Parathyroid adenoma (tissue), 2 donors: ENCODE measurements around the gene TCF4.

Experiments
- H2AFZ ChIP-seq: fragments of 300-600 bp; sonication (generic); one replicate; pipeline ENCODE4 v1.7.0; 2017; ENCODE audit warnings: antibody characterized with exemption, mild to moderate bottlenecking
- H3K27ac ChIP-seq: fragments of 300-600 bp; sonication (generic); one replicate; pipeline ENCODE4 v1.7.0; 2017
- H3K27me3 ChIP-seq: fragments of 300-600 bp; sonication (generic); one replicate; pipeline ENCODE4 v1.7.0; 2017; ENCODE audit warnings: low read length; ENCODE audit not compliant: control insufficient read depth, insufficient read depth
- H3K36me3 ChIP-seq: fragments of 300-600 bp; sonication (generic); one replicate; pipeline ENCODE4 v1.7.0; 2017; ENCODE audit warnings: low read length; ENCODE audit not compliant: control insufficient read depth, insufficient read depth
- H3K4me1 ChIP-seq: fragments of 300-600 bp; sonication (generic); one replicate; pipeline ENCODE4 v1.7.0; 2017; ENCODE audit warnings: control low read depth
- H3K4me2 ChIP-seq: fragments of 300-600 bp; sonication (generic); one replicate; pipeline ENCODE4 v1.7.0; 2017; ENCODE audit warnings: low read length
- H3K4me3 ChIP-seq: fragments of 300-600 bp; sonication (generic); one replicate; pipeline ENCODE4 v1.7.0; 2017; ENCODE audit warnings: low read depth, low read length
- H3K79me2 ChIP-seq: fragments of 300-600 bp; sonication (generic); one replicate; pipeline ENCODE4 v1.7.0; 2017; ENCODE audit warnings: control low read depth
- H3K9ac ChIP-seq: fragments of 300-600 bp; sonication (generic); one replicate; pipeline ENCODE4 v1.7.0; 2017; ENCODE audit warnings: mild to moderate bottlenecking
- H3K9me3 ChIP-seq: fragments of 300-600 bp; sonication (generic); one replicate; pipeline ENCODE4 v1.7.0; 2017; ENCODE audit warnings: low read length; ENCODE audit not compliant: control insufficient read depth
- TF ChIP-seq, protein P1 (sequence below): fragments of 300-600 bp; sonication (generic); IDR thresholded peaks from one replicate; pipeline ENCODE4 v1.7.0; 2017; ENCODE audit warnings: antibody characterized with exemption, mild to moderate bottlenecking
- donor health status: primary hyperparathyroidism.

Gene TCF4

DNA sequence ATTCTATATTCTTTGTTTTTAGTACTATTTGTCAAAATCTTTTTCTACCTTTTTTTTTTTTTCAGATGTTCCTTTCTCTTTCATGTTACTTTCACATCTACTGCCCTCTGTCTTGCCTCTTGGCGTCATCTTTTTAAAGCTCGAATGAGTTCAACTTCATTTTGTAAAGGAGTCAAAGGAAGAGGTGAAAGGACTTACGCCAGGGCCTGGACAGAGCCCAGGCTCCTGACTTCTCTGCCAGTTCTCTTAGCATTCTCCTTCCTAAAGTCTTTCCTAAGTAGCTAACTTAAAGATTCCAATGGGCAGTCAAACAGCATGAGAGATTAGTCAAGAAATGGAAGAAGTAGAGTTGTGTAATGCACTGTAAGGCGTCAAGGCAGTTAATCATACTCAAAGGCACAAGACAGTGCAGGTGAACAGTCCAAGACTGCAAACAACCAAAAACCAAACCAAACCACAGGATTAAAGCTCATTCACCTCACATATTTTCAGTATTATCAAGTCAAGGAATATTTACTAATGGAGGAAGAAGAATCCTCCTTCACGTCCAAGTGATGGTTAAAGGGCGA is 301.7 kb downstream of the TCF4 start:
- Histone ChIP-seq H3K27me3 (no peaks in the 10 kb centered on the region), H3K27ac (no peak overlapping the region), H3K4me1 (no peaks in the 10 kb centered on the region), H3K79me2 (peaks cover 4% of the 10 kb centered on the region), H3K36me3 (no peaks in the 10 kb centered on the region), H3K4me3 (no peak overlapping the region), H3K9me3 (no peaks in the 10 kb centered on the region), H2AFZ (no peak overlapping the region), H3K4me2 (no peak overlapping the region), H3K9ac (no peak overlapping the region)
- TF ChIP-seq, protein P1, sequence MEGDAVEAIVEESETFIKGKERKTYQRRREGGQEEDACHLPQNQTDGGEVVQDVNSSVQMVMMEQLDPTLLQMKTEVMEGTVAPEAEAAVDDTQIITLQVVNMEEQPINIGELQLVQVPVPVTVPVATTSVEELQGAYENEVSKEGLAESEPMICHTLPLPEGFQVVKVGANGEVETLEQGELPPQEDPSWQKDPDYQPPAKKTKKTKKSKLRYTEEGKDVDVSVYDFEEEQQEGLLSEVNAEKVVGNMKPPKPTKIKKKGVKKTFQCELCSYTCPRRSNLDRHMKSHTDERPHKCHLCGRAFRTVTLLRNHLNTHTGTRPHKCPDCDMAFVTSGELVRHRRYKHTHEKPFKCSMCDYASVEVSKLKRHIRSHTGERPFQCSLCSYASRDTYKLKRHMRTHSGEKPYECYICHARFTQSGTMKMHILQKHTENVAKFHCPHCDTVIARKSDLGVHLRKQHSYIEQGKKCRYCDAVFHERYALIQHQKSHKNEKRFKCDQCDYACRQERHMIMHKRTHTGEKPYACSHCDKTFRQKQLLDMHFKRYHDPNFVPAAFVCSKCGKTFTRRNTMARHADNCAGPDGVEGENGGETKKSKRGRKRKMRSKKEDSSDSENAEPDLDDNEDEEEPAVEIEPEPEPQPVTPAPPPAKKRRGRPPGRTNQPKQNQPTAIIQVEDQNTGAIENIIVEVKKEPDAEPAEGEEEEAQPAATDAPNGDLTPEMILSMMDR, result no peak

DNA sequence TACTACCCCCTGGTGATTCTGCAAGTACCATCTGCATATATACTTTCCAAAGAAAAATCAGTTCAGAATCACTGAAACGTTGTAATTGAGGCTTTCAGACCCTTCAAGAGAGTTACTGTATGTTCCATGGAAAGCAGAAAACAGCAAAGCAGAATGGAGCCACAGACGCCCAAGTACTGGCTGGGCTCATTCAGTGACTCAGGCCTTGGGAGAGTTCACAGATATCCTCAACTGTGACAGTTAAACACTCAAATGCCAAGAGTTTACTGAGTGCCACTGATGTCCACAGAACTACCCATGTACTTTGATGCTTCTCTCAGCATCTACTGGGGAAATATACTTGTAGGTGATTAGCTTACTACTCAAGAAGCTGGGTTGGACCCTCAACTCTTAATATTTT is 303.4 kb downstream of the TCF4 start:
- Histone ChIP-seq H3K79me2 (peaks cover 4% of the 10 kb centered on the region), H3K4me2 (no peak overlapping the region), H2AFZ (no peak overlapping the region), H3K36me3 (no peaks in the 10 kb centered on the region), H3K9me3 (no peaks in the 10 kb centered on the region), H3K4me3 (no peak overlapping the region), H3K4me1 (no peaks in the 10 kb centered on the region), H3K27ac (no peak overlapping the region), H3K9ac (no peak overlapping the region), H3K27me3 (no peaks in the 10 kb centered on the region)
- TF ChIP-seq, protein P1, result no peak

DNA sequence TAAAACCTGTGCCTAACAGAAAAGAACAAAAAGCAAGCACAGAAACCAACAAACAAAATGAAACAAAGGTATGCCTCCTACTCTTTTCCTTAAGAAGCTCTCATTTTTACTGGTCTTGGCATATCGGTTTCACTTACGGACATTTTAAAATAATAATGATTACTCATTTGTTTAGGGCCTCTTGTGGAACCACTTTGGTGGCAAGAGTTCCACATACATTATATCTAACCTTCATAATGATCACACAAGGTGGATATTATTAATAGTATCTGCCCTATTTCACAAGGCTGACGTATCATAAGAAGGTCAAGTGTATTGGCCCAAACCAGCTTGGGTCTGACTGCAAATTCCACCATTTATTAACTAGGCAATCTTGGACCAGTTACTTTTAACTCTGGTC is 304.7 kb downstream of the TCF4 start:
- no peaks in the 10 kb centered on the region for H3K4me1 ChIP-seq
- H3K4me2 ChIP-seq, result no peak overlapping the region
- H3K9ac ChIP-seq, result no peak overlapping the region
- peaks cover 4% of the 10 kb centered on the region for H3K79me2 ChIP-seq
- no peaks in the 10 kb centered on the region for H3K27me3 ChIP-seq
- H3K4me3 ChIP-seq, result no peak overlapping the region
- H2AFZ ChIP-seq, result no peak overlapping the region
- no peaks in the 10 kb centered on the region for H3K36me3 ChIP-seq
- no peak overlapping the region for H3K27ac ChIP-seq
- H3K9me3 ChIP-seq, result no peaks in the 10 kb centered on the region
- TF ChIP-seq, protein P1, result no peak

DNA sequence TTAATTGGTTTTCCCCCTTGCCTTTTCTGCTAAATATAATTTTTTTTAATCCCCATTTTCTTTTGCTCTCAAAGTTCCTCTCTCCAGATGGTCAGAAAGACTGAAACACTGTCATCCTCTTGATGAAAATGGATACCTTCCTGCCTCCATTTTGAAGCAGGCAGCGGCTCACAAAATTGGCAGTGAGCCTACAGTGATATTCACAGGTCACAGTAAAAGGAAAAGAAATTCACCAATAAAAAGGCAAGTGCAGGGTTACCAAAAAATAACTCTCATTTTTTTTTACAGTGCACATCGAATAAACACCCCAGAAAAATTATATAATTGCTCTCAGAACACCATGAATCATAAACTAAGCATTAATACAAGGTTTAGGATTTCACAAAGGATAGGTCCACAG is 307.5 kb downstream of the TCF4 start:
- no peak overlapping the region for H3K9ac ChIP-seq
- TF ChIP-seq, protein P1, result no peak
- no peaks in the 10 kb centered on the region for H3K9me3 ChIP-seq
- no peak overlapping the region for H3K27ac ChIP-seq
- H3K4me1 ChIP-seq, result peaks cover under 1% of the 10 kb centered on the region
- H3K4me2 ChIP-seq, result no peak overlapping the region
- no peaks in the 10 kb centered on the region for H3K36me3 ChIP-seq
- H3K4me3 ChIP-seq, result no peak overlapping the region
- no peaks in the 10 kb centered on the region for H3K27me3 ChIP-seq
- no peak overlapping the region for H2AFZ ChIP-seq
- H3K79me2 ChIP-seq, result no peaks in the 10 kb centered on the region
